Myocyte (in vitro differentiated cells): ENCODE results near the gene SNTG2. TPM values are rescaled to one million over a fixed set of nuclear protein-coding genes. Genes with fewer than 3 reads are reported as not detected.

Experiments
- DNase-seq: peaks from one replicate; pipeline ENCODE4 v3.0.0-alpha.2; 2012; ENCODE audit warnings: low read depth
- total RNA-seq: library from RNA; depleted of rRNA; stranded (reverse); fragments of >200 nt; gene quantifications from 2 replicates; pipeline ENCODE4 v1.2.3, GENCODE V29; 2014

The SNTG2 gene
- total RNA-seq, 1 donor from 2014 or later: not detected

DNA sequence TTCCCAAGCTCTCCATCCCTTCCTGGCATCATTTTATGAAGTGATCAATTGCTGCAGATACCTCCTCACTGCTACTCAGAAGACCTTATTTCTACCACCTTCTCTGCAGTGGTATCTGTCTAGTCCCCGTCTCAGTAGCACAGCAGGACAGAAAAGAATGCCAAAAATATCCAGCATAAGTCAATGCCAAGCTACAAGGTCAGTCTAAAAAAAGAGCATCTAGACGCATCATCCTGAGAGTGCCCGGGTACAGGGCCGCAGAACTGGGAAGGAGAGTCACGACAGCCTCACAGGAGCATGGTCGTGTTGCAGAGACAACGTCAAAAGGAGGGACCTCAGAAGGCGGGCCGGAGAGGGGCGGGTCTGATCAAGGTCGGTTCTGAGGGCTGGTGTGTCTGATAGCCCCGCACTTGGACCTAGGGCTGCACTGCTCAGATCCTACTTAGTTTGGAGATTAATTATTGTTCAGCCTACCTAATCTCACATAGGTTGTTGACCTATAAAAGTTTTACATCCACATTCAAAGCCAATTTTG lies 24.3 kb upstream of the SNTG2 start:
- no peak for DNase-seq

GRCh38 chr2:926896-927295 lies 23.8 kb upstream of the SNTG2 start:
- no peak for DNase-seq

GRCh38 chr2:929011-929735 lies 21.5 kb upstream of the SNTG2 start:
- DNase-seq: no peak

GRCh38 chr2:929925-930324 lies 20.7 kb upstream of the SNTG2 start:
- DNase-seq: no peak

DNA sequence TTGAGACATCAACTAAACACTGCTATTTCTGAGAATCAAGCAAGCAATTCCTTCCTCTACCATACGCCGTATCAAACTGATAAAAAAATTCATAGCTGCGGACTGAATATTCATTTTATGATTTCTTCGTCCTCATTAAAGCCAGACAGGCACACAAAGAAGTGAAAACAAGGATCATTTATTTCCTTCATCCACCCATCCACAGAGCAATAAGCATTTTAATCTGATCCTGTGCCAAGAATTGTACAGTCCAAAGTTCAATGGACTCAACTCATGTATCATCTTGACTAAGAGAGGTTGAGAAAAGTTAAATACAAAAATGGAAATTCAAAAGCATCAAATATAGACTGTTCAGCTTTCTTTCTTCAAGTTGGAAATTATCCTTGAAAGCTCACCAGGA lies 19.7 kb upstream of the SNTG2 start:
- no peak for DNase-seq

DNA sequence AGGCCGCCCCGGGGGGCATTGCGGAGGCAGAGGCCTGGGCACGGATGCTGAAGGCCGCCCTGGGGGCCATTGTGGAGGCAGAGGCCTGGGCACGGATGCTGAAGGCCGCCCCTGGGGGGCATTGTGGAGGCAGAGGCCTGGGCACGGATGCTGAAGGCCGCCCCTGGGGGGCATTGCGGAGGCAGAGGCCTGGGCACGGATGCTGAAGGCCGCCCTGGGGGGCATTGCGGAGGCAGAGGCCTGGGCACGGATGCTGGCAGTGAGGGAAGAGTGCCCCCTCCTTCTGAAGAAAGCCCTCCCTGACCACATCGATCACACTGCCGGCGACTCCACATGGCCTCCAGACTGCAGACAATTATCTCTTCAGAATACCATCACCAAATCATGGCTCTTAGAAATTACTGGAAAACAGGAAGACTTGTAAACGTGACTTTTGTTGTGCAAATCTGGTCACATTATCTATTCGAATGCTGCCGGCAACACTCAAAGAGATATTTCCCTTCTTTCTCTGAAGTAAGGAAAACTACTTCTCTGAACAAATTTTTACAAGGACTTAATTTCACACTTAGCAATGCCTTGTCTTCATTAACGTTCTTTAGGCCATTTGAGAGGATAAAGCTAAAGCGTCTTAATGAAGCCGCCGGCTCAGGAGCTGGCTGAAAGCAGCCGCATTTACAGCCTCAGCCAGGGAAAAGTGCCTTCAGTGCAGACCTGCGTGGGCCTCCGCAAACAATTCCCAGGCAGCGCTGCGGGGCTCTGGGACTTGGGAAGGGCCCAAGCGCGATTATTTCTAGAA lies 18.1 kb upstream of the SNTG2 start:
- no peak for DNase-seq

GRCh38 chr2:933734-934295 lies 16.8 kb upstream of the SNTG2 start:
- no peak for DNase-seq

- no peak for DNase-seq
Observed at GRCh38 chr2:937530-937929, 13.1 kb upstream of the SNTG2 start.

- no peak for DNase-seq
Observed at GRCh38 chr2:938181-939005, 12.3 kb upstream of the SNTG2 start.

DNA sequence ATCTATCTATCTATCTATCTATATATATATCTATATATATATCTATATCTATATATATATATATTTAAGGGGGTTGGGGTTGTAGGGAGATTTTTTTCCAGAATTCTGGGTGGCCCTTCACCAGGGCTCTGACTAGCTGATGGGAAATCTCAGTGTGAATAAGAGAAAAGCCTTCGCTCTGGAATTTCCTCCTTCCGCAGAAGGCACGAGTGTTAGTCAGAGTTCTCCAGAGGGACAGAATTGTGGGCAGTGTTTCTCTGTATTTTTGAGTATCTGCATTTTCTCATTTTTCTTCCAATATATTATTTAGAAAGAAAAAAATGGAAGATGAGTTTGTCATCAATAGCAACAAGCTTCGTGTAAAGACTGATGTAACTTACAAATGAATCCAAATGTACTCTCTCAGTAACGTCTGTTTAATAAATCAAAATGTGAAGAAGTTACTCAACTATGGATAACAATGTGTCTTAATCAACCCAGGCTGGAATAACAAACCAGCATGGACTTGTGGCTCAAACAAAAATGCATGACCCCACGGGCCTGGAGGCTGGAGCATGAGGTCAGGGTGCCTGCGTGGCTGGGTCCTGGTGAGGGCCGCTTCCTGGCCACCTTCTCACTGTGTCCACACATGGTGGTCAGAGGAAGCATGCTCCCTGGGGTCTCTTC lies 10.6 kb upstream of the SNTG2 start:
- DNase-seq: no peak

DNA sequence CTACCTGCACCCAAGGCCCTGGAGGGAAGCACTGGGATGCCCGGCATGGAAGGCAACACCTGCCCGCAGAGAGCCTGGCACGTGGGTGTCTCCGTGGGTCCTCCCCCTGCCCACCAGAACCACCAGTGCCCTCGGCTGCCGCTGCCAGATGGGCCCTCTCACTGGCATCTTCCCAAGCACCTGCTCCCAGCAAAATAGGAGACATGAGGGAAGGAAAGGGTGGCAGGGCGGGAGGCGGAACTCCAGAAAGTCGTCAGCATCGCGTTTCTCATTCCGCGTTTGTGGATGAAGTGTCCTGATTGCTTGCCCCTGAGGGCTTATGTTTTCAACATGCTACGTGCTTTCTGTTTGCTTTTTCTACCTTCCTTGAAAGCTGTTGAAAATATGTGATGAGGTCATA lies 8.8 kb upstream of the SNTG2 start:
- no peak for DNase-seq

DNA sequence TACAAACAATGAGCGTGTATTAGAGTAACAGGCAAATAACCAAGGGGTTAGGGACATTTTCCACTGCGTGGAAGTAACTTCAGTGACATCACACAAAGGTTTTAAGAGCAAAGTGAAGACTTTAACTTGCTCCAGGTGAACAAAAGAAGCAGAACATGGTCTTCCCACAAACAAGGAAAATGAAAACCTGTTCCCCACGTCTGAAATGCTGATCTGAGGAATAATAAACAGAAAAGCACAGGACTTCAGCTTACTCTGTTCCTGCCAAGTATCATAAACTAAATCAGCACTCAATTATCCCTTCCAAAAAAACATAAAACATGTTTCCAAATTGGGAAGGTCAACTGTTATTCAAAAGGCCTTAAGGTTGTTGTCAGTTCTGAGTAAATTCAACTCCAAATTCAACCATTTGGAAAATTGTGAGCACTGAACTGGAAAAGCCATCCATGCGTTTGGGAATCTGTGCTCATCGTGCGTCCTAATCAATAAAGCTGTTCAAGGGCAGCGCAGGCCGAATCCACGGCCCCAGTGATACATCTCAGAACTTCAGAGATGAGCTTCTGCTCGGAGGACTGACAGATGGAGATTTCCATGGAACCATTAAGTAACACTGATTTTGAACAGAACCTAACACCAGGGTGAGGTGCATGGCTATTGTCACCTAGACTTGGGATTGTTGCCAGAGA lies 7.7 kb upstream of the SNTG2 start:
- DNase-seq: no peak

- DNase-seq: no peak
Observed at GRCh38 chr2:943461-943797, 7.2 kb upstream of the SNTG2 start.

DNA sequence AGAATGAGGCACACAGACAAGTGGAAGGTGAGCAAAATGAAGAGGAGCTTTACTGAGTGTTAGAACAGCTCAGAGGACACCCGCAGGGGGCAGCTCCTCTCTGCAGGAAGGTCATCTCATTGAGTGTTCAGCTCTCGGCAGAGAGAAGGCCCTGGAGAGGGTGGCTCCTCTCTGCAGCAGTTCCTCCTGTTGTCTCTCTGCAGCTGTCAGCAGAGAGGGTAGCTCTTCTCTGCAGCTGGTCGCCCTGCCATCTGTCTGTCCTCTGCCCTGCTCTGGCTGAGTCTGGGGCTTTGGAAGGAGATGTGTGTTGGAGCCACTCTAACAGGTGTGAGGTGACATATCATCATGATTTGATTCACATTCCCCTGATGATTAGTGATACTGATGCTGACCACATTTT lies 6.8 kb upstream of the SNTG2 start:
- DNase-seq: no peak

DNA sequence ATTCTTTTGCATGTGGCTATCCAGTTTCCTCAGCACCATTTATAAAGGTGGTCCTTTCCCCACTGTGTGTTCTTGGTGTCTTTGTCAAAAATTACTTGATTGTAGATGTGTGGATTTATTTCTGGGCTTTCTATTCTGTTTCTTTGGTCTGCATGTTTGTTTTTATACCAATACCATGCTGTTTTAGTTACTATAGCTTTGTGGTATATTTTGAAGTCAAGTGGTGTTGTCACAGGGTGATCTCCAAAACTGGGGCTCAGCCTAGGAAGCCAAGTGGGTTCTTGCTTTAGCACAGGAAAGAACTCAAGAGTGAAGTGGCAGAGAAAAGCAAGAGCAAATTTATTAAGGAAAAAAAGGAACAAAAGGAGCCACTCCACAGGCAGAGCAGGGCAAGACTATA lies 6.0 kb upstream of the SNTG2 start:
- no peak for DNase-seq

- no peak for DNase-seq
Observed at GRCh38 chr2:945104-945503, 5.5 kb upstream of the SNTG2 start.

GRCh38 chr2:946073-946948 lies 4.3 kb upstream of the SNTG2 start:
- DNase-seq: no peak

DNA sequence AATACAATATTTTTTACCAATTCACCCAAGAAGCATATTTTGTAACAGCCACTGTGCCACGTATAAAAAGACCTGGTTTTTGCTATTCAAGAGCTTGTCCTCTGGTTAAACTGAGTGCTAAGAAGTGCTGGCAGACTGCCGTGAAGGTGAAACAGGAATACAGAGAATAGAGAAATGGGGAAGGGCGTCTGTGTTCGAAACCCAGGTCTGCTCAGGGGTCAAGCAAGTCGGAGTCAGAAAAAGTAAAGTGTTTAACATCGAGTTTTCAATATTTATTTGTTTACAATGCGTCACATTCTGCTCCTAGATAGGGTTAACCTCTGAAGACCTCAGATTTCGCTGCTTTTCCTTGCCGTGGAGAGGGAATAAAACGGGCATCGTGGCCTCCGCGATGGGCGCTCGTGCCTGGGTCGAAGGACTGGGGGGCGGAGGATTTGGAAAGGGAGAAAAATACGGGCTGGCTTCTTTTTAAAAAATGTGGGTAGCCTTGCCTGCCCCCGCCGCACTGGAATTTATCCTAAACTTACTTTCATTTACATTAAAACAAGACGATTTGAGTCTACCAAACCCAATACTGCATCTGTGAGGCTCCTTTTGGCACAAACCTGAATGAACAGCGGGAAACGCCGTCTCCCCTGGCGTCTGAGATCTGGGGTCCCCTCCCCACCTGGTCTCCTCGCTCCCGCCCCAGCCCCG lies 1.1 kb upstream of the SNTG2 start:
- DNase-seq: no peak
